ENCODE data around the gene PVR.

- no peak for TF ChIP-seq ARNTL (CRISPR knock-in tag; IDR thresholded peaks at IDR 0.05; ENCODE audit: borderline replicate concordance, low read depth)
- TF ChIP-seq PPARA (CRISPR knock-in tag; IDR thresholded peaks at IDR 0.05; ENCODE audit: borderline replicate concordance): no peak
- TF ChIP-seq TOX (CRISPR knock-in tag; IDR thresholded peaks at IDR 0.05; ENCODE audit: borderline replicate concordance): no peak
Observed at GRCh38 chr19:44644402-44645016, 799 bp downstream of the PVR start.

Data from SK-N-SH treated with all-trans-retinoic acid at 6 μM for 48 hours (cell line).